OCI-LY1 (cell line): Measurements from ENCODE around the gene CTNNA2.

Source experiments
- H2AFZ ChIP-seq: fragments of 200-600 bp; sonication (generic), shearing (Covaris generic); 2 replicates; pipeline ENCODE4 v1.6.0; 2014; ENCODE audit warnings: antibody characterized with exemption, mild to moderate bottlenecking, low read length
- H3F3A ChIP-seq: fragments of 200-600 bp; sonication (generic), shearing (Covaris generic); 2 replicates; pipeline ENCODE4 v1.6.0; 2014; ENCODE audit warnings: mild to moderate bottlenecking, antibody characterized with exemption, low read length, moderate library complexity; ENCODE audit not compliant: insufficient read depth
- H3K27ac ChIP-seq: fragments of 200-600 bp; sonication (generic); 2 replicates; pipeline ENCODE4 v1.5.1; 2014; ENCODE audit warnings: low read length, mixed run types, mild to moderate bottlenecking, low read depth; ENCODE audit not compliant: poor library complexity, severe bottlenecking
- H3K27me3 ChIP-seq: fragments of 200-600 bp; sonication (generic); 2 replicates; pipeline ENCODE4 v1.6.0; 2014; ENCODE audit warnings: antibody characterized with exemption, mild to moderate bottlenecking, low read length, moderate library complexity; ENCODE audit not compliant: insufficient read depth
- H3K36me3 ChIP-seq: fragments of 200-600 bp; sonication (generic); 2 replicates; pipeline ENCODE4 v1.6.1; 2014; ENCODE audit warnings: mild to moderate bottlenecking, antibody characterized with exemption, low read length, moderate library complexity, mixed read lengths; ENCODE audit not compliant: insufficient read depth
- H3K4me1 ChIP-seq: fragments of 200-600 bp; sonication (generic); 2 replicates; pipeline ENCODE4 v1.5.1; 2014; ENCODE audit warnings: mild to moderate bottlenecking, low read length, moderate library complexity; ENCODE audit not compliant: insufficient read depth, severe bottlenecking
- H3K4me2 ChIP-seq: fragments of 200-600 bp; sonication (generic), shearing (Covaris generic); 2 replicates; pipeline ENCODE4 v1.6.1; 2014; ENCODE audit warnings: low read length
- H3K4me3 ChIP-seq: fragments of 200-600 bp; sonication (generic); 2 replicates; pipeline ENCODE4 v1.5.1; 2014; ENCODE audit warnings: low read length, low read depth, mild to moderate bottlenecking, mixed read lengths; ENCODE audit not compliant: poor library complexity, severe bottlenecking
- H3K79me2 ChIP-seq: fragments of 200-600 bp; shearing (Covaris generic); 2 replicates; pipeline ENCODE4 v1.6.1; 2016; ENCODE audit warnings: mixed run types, low read length, mixed read lengths; ENCODE audit not compliant: insufficient read depth
- H3K9ac ChIP-seq: fragments of 200-600 bp; sonication (generic), shearing (Covaris generic); 2 replicates; pipeline ENCODE4 v1.6.1; 2014; ENCODE audit warnings: mild to moderate bottlenecking, low read length, mixed read lengths
- H3K9me2 ChIP-seq: fragments of 200-600 bp; sonication (generic), shearing (Covaris generic); 2 replicates; pipeline ENCODE4 v1.6.1; 2014; ENCODE audit warnings: low read depth, mild to moderate bottlenecking, low read length, mixed read lengths
- H3K9me3 ChIP-seq: fragments of 200-600 bp; shearing (Covaris generic); 2 replicates; pipeline ENCODE4 v1.6.1; 2014; ENCODE audit warnings: low read length, mixed read lengths
- H4K20me1 ChIP-seq: fragments of 200-600 bp; sonication (generic), shearing (Covaris generic); 2 replicates; pipeline ENCODE4 v1.6.0; 2016; ENCODE audit warnings: mild to moderate bottlenecking, low read length; ENCODE audit not compliant: insufficient read depth
- EZH2 ChIP-seq: fragments of 200-600 bp; sonication (generic), shearing (Covaris generic); IDR thresholded peaks from 2 replicates; pipeline ENCODE4 v1.8.0; 2017; ENCODE audit warnings: borderline replicate concordance, mixed run types, mild to moderate bottlenecking, antibody characterized with exemption, low read length, moderate library complexity, mixed read lengths
- TF ChIP-seq, protein P1 (sequence below): fragments of 200-600 bp; sonication (generic), shearing (Covaris generic); IDR thresholded peaks from 2 replicates; pipeline ENCODE4 v1.5.1; 2017; ENCODE audit warnings: mild to moderate bottlenecking, antibody characterized with exemption, low read length, moderate library complexity, mixed read lengths

Gene CTNNA2

DNA sequence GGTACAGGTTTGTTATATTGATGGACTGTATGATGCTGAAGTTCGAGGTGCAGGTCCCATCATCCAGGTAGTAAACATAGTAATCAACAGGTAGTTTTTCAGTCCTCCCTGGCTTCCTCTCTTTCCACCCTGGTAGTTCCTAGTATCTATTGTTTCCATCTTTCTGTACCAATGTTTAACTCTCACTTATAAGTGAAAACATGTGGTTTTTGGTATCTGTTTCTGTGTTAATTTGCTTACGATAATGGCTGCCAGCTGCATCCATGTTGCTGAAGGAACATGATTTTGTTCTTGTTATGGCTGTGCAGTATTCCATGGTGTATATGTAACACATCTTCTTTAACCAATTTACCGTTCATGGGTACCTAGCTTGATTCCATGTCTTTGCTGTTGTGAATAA, 861.3 kb downstream of the CTNNA2 start:
- no peaks in the 10 kb centered on the region for H3K4me1 ChIP-seq
- no peaks in the 10 kb centered on the region for H3F3A ChIP-seq
- no peaks in the 10 kb centered on the region for H3K9me2 ChIP-seq
- no peaks in the 10 kb centered on the region for H4K20me1 ChIP-seq
- H3K4me3 ChIP-seq = no peak overlapping the region
- H3K27ac ChIP-seq = no peak overlapping the region
- no peak overlapping the region for H3K9ac ChIP-seq
- TF ChIP-seq, protein P1, sequence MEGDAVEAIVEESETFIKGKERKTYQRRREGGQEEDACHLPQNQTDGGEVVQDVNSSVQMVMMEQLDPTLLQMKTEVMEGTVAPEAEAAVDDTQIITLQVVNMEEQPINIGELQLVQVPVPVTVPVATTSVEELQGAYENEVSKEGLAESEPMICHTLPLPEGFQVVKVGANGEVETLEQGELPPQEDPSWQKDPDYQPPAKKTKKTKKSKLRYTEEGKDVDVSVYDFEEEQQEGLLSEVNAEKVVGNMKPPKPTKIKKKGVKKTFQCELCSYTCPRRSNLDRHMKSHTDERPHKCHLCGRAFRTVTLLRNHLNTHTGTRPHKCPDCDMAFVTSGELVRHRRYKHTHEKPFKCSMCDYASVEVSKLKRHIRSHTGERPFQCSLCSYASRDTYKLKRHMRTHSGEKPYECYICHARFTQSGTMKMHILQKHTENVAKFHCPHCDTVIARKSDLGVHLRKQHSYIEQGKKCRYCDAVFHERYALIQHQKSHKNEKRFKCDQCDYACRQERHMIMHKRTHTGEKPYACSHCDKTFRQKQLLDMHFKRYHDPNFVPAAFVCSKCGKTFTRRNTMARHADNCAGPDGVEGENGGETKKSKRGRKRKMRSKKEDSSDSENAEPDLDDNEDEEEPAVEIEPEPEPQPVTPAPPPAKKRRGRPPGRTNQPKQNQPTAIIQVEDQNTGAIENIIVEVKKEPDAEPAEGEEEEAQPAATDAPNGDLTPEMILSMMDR = no peak
- no peak for TF ChIP-seq EZH2
- no peaks in the 10 kb centered on the region for H3K9me3 ChIP-seq
- H3K79me2 ChIP-seq = no peaks in the 10 kb centered on the region
- H3K36me3 ChIP-seq = no peaks in the 10 kb centered on the region
- H3K4me2 ChIP-seq = no peak overlapping the region
- H3K27me3 ChIP-seq = no peaks in the 10 kb centered on the region
- no peak overlapping the region for H2AFZ ChIP-seq

DNA sequence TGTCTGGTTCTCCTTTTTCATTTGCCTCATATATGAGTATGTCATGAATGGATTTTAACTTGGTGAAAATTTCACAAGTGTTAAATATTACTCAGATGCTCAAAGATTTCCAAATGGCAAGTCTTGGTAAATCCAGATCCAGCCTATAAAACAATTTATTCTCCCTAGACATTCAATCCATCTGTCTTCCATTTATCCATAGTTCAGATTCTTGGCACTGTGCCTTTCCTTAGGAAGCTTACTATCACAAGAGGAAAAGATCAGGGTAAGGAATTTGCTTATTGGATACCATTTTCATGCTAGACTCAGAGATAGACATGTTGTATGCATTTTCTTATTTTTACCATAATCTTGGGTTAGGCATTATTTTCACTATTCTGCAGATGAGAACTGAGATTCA, 864.2 kb downstream of the CTNNA2 start:
- Histone ChIP-seq H2AFZ (no peak overlapping the region), H3K9ac (no peak overlapping the region), H3K79me2 (no peaks in the 10 kb centered on the region), H3K9me3 (no peaks in the 10 kb centered on the region), H3F3A (no peaks in the 10 kb centered on the region), H4K20me1 (no peaks in the 10 kb centered on the region), H3K9me2 (no peaks in the 10 kb centered on the region), H3K27ac (no peak overlapping the region), H3K27me3 (no peaks in the 10 kb centered on the region), H3K36me3 (no peaks in the 10 kb centered on the region), H3K4me1 (no peaks in the 10 kb centered on the region), H3K4me2 (no peak overlapping the region), H3K4me3 (no peak overlapping the region)
- no peak for TF ChIP-seq EZH2
- TF ChIP-seq, protein P1 = no peak

DNA sequence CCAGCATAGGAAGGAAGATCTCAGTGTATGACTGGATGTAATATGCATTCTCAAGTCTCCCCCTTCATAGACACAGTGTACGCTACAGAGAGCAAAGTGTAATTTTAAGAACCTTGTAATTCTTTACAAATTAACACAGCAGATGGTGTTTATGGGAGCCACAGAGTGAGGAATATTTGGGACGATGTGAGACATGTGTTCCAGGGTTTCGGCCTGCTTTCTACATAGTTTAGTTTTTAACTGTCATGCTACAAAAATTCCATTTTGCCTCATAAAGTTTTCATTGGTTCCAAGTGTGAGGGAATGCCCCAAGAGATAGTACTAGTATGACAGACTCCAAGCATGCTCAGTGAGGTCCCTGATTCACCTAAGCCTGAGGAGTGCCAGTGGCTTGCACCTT, 867.9 kb downstream of the CTNNA2 start:
- Histone ChIP-seq H3K79me2 (no peaks in the 10 kb centered on the region), H3K36me3 (no peaks in the 10 kb centered on the region), H2AFZ (no peak overlapping the region), H3K27me3 (no peaks in the 10 kb centered on the region), H3K4me1 (no peaks in the 10 kb centered on the region), H3K4me3 (no peak overlapping the region), H3K4me2 (no peak overlapping the region), H3K27ac (no peak overlapping the region), H3F3A (no peaks in the 10 kb centered on the region), H3K9me3 (no peaks in the 10 kb centered on the region), H3K9me2 (no peaks in the 10 kb centered on the region), H4K20me1 (no peaks in the 10 kb centered on the region), H3K9ac (no peak overlapping the region)
- TF ChIP-seq, protein P1 = no peak
- no peak for TF ChIP-seq EZH2
